GM21529 (cell line): ENCODE results near the gene ARV1.
"Not testable (repeated sequence)": the region's sequence is repeated elsewhere in the genome, so short reads cannot be mapped to it uniquely, and the experiment has no call there.

ENCODE experiments used
- ATAC-seq: cut with Tn5 transposase; IDR thresholded peaks from one replicate; pipeline ENCODE4 v1.9.1; 2021; ENCODE audit not compliant: unreplicated experiment

ARV1 gene

DNA sequence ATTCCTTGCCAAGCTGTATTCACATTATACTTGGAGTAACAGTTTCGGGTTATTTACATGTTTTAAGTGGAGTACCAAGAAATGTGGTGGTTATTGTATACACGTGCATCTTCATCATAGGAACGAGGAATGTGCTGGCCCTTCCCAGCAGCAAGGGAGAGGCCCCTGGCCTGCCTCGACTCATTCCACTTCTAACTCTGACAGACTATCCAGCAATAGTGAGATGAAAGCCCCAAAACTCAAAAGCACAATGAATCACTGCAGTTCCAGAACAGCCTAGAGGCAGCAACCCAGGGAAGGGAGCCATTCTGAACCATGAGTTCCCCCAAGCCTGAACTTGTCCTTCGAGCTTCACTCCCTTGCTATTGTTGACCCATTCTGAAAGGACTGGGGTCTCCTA, 38.1 kb downstream of the ARV1 start:
- no peak for ATAC-seq

GRCh38 chr1:231019711-231020110, 40.8 kb downstream of the ARV1 start:
- no peak for ATAC-seq

DNA sequence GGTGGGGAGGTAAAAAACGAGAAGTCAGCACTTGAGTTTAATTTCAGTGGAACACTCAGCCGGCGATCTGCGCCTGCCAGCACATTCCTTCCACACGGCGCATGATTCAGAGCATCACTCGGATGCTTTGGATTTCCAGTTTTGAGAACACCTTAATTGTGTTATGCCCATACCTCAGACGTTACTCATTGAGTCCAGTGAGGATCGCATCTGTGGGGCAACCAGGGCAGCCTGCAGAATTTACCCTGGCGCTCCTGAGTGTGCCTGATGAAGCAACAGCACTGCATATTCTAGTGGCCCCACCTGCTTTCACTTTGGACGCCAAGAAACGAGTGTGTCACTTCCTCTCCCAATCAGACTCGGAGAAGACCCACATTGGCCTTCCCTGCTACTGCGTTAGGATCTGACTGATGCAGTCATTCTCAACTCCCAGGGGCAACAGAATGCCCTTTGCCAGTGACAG, 41.3 kb downstream of the ARV1 start:
- ATAC-seq: no peak

DNA sequence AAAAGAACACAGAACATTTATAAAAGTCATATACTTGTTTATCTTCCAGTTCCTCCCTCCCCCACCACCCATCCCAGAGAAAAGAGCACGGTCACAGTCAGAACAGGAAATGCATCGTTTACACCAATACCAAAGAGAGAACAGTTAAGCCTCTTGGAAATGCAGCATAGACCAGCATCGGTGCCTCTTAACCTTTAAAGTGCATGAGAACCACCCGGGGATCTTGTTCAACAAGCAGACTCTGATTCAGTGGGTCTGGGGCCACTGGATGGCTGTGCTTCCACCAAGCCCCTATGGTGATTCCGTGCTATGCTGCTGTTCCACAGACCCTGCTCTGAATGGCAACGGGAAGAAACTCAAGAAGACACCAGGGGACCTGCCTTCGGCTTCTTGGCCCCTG, 41.9 kb downstream of the ARV1 start:
- ATAC-seq: no peak

DNA sequence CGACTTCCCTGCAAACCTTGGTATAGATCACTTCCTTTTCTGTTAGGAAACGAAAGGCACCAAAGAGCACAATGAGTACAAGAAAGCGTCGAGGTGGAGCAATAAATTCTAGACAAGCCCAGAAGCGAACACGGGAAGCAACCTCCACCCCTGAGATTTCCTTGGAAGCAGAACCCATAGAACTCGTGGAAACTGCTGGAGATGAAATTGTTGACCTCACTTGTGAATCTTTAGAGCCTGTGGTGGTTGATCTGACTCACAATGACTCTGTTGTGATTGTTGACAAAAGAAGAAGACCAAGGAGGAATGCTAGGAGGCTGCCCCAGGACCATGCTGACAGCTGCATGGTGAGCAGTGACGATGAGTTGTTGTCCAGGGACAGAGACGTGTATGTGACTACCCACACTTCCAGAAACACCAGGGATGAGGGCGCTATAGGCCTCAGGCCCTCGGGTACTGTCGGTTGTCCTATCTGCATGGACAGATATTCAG, 42.7 kb downstream of the ARV1 start:
- ATAC-seq: no peak

GRCh38 chr1:231022543-231022942, 43.6 kb downstream of the ARV1 start:
- not testable (repeated sequence) for ATAC-seq

DNA sequence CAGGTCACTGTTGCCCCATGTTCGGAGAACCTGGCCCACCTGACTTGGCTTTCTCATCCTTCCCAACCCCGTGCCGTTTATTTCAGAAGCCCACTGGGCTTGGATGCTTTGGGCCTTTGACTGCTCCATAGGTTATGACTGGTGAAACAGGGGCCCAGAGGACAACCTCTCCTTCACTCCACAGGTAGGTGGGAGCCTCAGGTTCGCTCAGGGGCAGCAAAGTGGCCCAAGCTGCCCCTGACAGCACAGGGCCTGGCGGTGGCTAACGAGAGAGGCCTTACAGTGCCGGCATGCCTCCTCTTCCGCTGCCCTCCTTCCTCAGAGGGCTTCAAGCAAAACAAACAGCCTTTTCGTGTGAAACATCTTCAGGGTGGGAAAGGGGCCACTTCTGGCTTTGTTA, 44.3 kb downstream of the ARV1 start:
- ATAC-seq: no peak

DNA sequence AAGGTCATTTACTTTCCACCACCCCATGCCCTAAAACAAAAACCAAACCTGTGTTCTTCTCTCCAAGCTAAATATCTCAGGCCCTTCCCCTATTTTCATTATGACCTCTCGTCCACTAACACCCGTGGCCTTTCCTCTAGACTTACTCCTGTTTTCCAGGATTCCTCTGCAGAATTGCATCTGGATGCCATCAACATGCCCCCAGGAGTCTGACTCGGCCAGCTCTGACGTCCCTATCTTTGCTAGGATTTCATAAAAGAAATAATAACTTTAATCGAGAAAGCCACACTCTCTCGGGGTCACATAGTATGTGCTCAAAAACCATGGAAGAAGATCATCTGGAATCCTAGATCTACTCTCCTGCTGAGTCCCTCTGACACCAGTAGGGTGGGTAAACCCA, 47.7 kb downstream of the ARV1 start:
- no peak for ATAC-seq

- no peak for ATAC-seq
Measured at GRCh38 chr1:231027136-231027925, 48.4 kb downstream of the ARV1 start.

GRCh38 chr1:231027971-231028370, 49.1 kb downstream of the ARV1 start:
- ATAC-seq: no peak

DNA sequence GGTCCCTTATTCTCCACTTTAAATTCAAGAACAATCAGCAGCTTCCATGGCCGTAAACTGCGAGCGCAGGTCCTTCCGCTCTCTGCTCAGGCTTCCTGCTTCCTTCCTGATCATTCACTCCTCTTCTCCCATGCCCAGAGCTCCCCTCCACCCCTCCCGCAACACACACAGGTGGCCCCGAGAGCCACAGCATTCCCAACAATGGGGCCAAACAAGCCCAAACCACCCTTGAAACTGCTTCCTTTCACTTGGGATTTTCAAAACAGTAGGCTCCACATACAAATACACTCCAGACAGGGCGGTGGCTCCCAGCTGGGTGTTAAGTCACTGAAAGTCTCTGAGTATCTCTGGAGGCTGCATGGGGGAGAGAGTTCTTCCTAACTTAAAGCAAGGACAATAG, 49.8 kb downstream of the ARV1 start:
- no peak for ATAC-seq

GRCh38 chr1:231029247-231029646, 50.4 kb downstream of the ARV1 start:
- ATAC-seq: not testable (repeated sequence)

DNA sequence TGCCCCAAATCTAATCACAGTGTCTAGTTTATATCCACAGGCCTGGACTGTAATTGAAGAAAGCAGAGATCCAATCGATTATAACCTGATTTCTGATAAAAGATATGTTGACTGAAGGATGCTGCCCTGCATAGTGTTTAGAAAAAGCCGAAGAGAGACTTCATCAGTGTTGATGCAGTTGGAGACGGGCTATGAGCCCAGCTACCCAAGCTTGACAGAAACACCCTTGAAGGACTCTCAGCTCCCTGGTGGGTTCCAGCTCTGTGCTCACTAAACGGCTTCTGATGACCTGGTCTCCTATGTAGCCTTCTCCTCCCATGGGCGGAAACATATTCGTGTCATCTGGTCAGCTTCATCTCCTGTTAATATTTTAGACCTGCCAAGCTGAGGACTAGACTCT, 50.9 kb downstream of the ARV1 start:
- no peak for ATAC-seq

GRCh38 chr1:231032963-231033362, 54.1 kb downstream of the ARV1 start:
- no peak for ATAC-seq

DNA sequence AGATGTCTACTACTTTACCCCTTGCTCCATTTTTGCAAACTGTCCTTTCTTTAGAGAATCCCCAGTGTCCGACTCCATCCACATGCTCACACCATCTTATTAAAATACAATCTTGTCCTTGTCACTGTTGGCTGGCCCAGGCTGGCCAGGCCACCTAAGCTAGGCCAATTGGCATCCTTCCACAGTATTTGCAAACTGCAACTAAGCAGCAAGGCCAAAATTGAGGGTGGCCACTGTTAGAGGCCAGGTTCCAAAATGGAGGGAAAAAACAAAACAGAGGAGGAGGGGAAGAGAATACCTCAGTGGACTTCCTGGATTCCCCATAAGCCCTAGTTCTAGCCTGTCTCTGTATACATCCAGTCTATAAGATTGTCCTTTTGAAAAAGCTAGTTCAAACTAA, 56.9 kb downstream of the ARV1 start:
- no peak for ATAC-seq

- ATAC-seq: no peak
Measured at GRCh38 chr1:231036416-231036815, 57.5 kb downstream of the ARV1 start.

DNA sequence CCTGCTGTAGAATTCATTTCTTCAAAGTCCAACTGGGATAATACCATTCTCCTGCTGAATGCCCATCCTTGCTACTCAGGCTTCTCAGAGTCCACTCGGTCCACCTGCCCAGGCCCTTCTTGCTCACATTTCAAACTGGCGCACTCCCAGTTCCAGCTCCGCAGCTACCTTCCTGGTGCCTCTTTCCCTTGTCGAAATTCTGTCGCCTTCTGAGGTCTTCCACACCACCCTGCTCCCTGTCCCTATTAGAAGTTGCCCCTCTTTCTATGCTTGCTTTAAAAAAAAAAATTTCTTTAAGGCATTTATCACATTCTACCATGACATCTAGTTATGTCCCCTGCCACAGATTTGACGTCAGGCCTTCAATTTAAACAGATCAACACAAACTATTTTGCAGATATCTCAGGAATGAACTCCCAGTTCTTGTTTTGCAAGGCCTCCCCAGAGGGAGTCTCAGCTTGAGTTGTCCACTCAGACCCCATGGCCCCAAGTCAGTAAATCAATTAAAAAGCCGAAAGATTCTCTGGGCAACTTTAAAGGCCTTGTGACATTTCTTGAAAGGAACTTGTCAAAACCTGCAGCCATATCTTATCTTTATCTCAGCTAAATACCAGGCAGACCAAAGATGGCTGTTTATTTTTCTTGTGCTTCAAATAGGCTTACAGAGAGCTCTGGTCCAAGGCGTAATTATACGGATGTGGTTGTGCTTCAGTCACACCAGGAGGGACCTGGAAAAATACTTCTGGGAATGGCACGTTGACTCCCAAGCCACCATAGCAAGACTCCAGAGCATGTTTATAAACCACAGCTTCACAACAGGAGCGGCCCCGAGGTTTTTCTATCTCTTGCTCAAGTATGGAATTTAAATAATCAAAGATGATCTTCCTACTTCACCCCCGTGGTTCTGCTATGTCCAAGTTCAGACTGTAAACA, 59.0 kb downstream of the ARV1 start:
- no peak for ATAC-seq

DNA sequence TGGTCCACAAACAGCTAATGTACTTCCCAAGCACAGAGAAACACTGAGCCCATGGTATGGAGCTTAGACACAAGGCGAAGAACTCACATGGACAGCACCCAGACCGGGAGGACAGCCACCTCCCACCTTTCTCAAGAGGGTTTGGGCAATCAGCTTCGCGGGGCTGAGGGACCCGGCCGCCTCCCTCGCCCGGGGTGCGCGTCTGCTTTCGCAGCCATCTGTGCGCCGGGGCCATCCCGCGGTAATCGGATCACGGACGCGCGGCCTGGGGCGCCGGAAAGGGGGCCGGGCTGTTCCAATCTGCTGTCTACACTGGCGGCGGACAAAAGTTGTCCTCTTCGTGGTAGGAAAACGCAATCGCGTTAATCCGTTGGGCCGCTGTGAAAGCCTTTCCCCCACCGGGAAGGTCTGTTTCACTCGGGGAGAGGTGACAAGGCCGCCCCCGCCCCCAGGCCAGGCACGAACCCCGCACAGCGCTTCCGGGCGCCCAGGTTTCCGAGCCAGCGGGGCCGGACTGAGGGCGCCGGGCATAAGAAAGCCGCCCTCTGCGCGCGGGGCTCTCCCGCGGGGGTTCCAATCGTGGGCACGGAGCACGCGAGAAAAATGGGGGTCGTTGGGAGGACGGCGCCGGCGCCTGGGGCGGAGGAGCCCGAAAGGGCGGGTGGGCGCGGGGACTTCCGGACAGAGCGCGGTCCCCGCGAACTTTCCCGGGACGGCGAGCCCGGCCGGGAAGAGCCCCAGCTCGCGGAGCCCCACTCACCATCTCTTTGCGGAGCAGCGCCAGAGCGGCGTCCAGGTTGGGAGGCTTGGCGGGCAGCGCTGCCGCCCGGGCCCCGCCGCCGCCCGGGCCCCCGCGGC, 60.5 kb downstream of the ARV1 start:
- peak; percentile 47 for ATAC-seq

DNA sequence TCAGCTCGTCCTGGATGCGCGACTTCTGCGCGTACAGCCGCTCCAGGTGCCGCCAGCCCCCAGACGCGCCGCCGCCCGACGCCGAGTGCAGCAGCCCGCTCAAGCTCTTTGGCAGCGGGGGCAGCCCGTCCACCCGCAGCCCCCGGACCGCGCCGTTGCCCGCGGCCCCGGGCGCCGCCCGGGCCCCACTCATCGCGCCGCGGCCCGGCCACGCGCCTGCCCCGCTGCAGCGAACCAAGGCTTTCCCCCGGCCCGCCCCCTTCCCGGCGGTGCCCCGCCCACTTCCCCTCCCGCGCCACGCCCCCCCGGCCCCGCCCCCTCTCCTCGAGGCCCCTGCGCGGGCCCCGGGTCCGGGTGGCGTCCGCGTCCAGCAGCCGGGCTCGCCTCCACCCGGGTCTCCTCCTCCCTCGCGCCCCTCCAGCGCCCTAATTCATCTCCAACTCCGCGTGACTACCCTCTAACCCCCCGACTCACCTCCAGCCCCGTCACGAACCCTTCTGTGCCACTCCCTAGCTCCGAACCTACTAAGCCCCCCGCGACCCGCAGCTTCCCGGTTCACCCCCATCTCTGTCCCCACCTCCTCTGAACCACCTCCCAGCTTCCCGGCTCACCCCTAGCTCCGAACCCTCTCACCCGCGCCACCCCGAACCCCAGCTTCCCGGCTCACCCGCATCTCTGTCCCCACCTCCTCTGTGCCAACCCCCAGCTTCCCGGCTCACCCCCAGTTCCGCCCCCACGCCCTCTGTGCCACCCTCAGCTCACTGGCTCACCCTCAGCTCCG, 61.3 kb downstream of the ARV1 start, which contains the start of gene FAM89A:
FAM89A (minus strand) TSS at position 236 of the 781 bp plus-strand sequence; CDS start at position 193, 43 bp downstream.
- ATAC-seq: peak; percentile 65
